SK-N-SH (cell line): ENCODE measurements around the gene CHST13. TPM values are rescaled to one million over a fixed set of nuclear protein-coding genes. Genes with fewer than 3 reads are reported as not detected.

ENCODE experiments used
- CTCF ChIA-PET: fragments of 300-600, 350-600 bp; formaldehyde crosslinking; extraction: SDS; loops from one replicate; lab custom pipeline; 2021; lab: Yijun Ruan, JAX
- POLR2A ChIA-PET: fragments of 350-600 bp; sonication (Branson Sonifier 250); formaldehyde crosslinking; extraction: SDS; loops from one replicate; lab custom pipeline; 2020; ENCODE audit warnings: antibody characterized with exemption, inconsistent platforms; lab: Yijun Ruan, JAX
- DNase-seq: peaks from one replicate; pipeline ENCODE4 v3.0.0; 2012
- H2AFZ ChIP-seq: fragments of 200-600 bp; sonication (generic); 2 replicates; pipeline ENCODE4 v1.8.1; 2016; ENCODE audit warnings: antibody characterized with exemption, mild to moderate bottlenecking, low read depth
- H3F3A ChIP-seq: fragments of 200-600 bp; sonication (generic); replicated peaks from 2 replicates; pipeline ENCODE3; 2016; ENCODE audit warnings: antibody characterized with exemption, mild to moderate bottlenecking; ENCODE audit not compliant: insufficient read depth
- H3K27ac ChIP-seq, 2 experiments: fragments of 200-500 bp in 1 of 2; fragments of 200-600 bp in 1 of 2; sonication (Bioruptor generic) in 1 of 2; sonication (generic), shearing (Covaris generic) in 1 of 2; 2 replicates each; pipeline versions ENCODE4 v1.5.1 to v1.6.1; 2014 to 2016; ENCODE audit warnings: low read depth in 2 of 2, inconsistent platforms in 1 of 2, low read length in 1 of 2, mild to moderate bottlenecking in 1 of 2, mixed read lengths in 1 of 2
- H3K27me3 ChIP-seq: fragments of 200-600 bp; sonication (generic), shearing (Covaris generic); 2 replicates; pipeline ENCODE4 v1.6.1; 2016; ENCODE audit warnings: mixed run types; ENCODE audit not compliant: insufficient read depth
- H3K36me3 ChIP-seq, 2 experiments: fragments of 200-500 bp in 1 of 2; fragments of 200-600 bp in 1 of 2; sonication (Bioruptor generic) in 1 of 2; sonication (generic) in 1 of 2; replicated peaks in 1 of 2; 2 replicates each; pipeline versions ENCODE3 to v1.5.1; 2014 to 2016; ENCODE audit warnings: low read length in 1 of 2, mild to moderate bottlenecking in 1 of 2; ENCODE audit not compliant: insufficient read depth in 2 of 2, control insufficient read depth in 1 of 2
- H3K4me1 ChIP-seq, 2 experiments: fragments of 200-500 bp in 1 of 2; fragments of 200-600 bp in 1 of 2; sonication (Bioruptor generic) in 1 of 2; sonication (generic), shearing (Covaris generic) in 1 of 2; 2 replicates each; pipeline versions ENCODE4 v1.5.1 to v1.6.1; 2014 to 2016; ENCODE audit warnings: low read depth in 1 of 2, low read length in 1 of 2, mixed run types in 1 of 2; ENCODE audit not compliant: insufficient read depth in 2 of 2, control insufficient read depth in 1 of 2
- H3K4me2 ChIP-seq: fragments of 200-600 bp; sonication (generic), shearing (Covaris generic); 2 replicates; pipeline ENCODE4 v1.6.1; 2017; ENCODE audit warnings: mixed run types
- H3K4me3 ChIP-seq, 2 experiments: fragments of 200-500 bp in 1 of 2; fragments of 200-600 bp in 1 of 2; sonication (Bioruptor generic) in 1 of 2; sonication (generic), shearing (Covaris generic) in 1 of 2; 2 replicates each; pipeline versions ENCODE4 v1.5.1 to v1.8.1; 2014 to 2016; ENCODE audit warnings: low read depth in 2 of 2, inconsistent platforms in 1 of 2, low read length in 1 of 2, mild to moderate bottlenecking in 1 of 2, mixed read lengths in 1 of 2, moderate library complexity in 1 of 2
- H3K79me2 ChIP-seq: fragments of 200-600 bp; sonication (generic); 2 replicates; pipeline ENCODE4 v1.8.1; 2017; ENCODE audit warnings: mild to moderate bottlenecking; ENCODE audit not compliant: insufficient read depth
- H3K9ac ChIP-seq: fragments of 200-600 bp; sonication (generic); 2 replicates; pipeline ENCODE4 v1.6.1; 2017; ENCODE audit warnings: mixed run types
- H3K9me2 ChIP-seq: fragments of 200-600 bp; sonication (generic); 2 replicates; pipeline ENCODE4 v1.6.1; 2017; ENCODE audit warnings: mixed run types
- H3K9me3 ChIP-seq: fragments of 200-600 bp; sonication (generic); 2 replicates; pipeline ENCODE4 v1.6.1; 2017; ENCODE audit warnings: mixed run types, mild to moderate bottlenecking, moderate library complexity
- H4K20me1 ChIP-seq: fragments of 200-600 bp; sonication (generic); 2 replicates; pipeline ENCODE4 v1.6.1; 2017; ENCODE audit warnings: mild to moderate bottlenecking, mixed run types; ENCODE audit not compliant: insufficient read depth
- EP300 ChIP-seq, 2 experiments: IDR thresholded peaks; 2 replicates each; pipeline versions ENCODE4 v1.4.0 to v1.6.1; 2012; ENCODE audit warnings: borderline replicate concordance in 1 of 2, low read depth in 1 of 2, low read length in 1 of 2
- EZH2phosphoT487 ChIP-seq: fragments of 200-600 bp; sonication (generic); IDR thresholded peaks from 2 replicates; pipeline ENCODE4 v1.6.1; 2017; ENCODE audit warnings: low read depth, mixed run types, mild to moderate bottlenecking, antibody characterized with exemption, moderate library complexity, borderline replicate concordance
- FOXJ3 ChIP-seq: sonication (generic); formaldehyde crosslinking; IDR thresholded peaks from 2 replicates; pipeline ENCODE4 v1.5.1; 2020; ENCODE audit warnings: mild to moderate bottlenecking, missing genetic modification reagents
- FOXM1 ChIP-seq: IDR thresholded peaks from 2 replicates; pipeline ENCODE4 v1.4.0; 2012; ENCODE audit warnings: low read depth, mild to moderate bottlenecking
- GABPA ChIP-seq: IDR thresholded peaks from 2 replicates; pipeline ENCODE4 v1.4.0; 2012; ENCODE audit warnings: low read depth, mild to moderate bottlenecking
- GATA2 ChIP-seq: sonication (generic); formaldehyde crosslinking; IDR thresholded peaks from 2 replicates; pipeline ENCODE4 v1.5.0; 2020; ENCODE audit warnings: mild to moderate bottlenecking, missing genetic modification reagents
- IRF3 ChIP-seq: fragments of 150-350 bp; IDR thresholded peaks from 2 replicates; pipeline ENCODE4 v1.6.1; 2016; ENCODE audit warnings: mild to moderate bottlenecking, low read depth, low read length
- MEF2A ChIP-seq: IDR thresholded peaks from 2 replicates; pipeline ENCODE4 v1.4.0; 2012; ENCODE audit warnings: low read depth, borderline replicate concordance
- MXI1 ChIP-seq: IDR thresholded peaks from 2 replicates; pipeline ENCODE4 v1.6.1; 2012; ENCODE audit warnings: mild to moderate bottlenecking, low read depth, low read length, improper control_type of control experiment
- NFIC ChIP-seq: IDR thresholded peaks from 2 replicates; pipeline ENCODE4 v1.4.0; 2012; ENCODE audit warnings: borderline replicate concordance
- NRF1 ChIP-seq: IDR thresholded peaks from 2 replicates; pipeline ENCODE4 v1.6.1; 2012; ENCODE audit warnings: low read depth, mild to moderate bottlenecking, low read length
- RCOR1 ChIP-seq: fragments of 150-350 bp; IDR thresholded peaks from 2 replicates; pipeline ENCODE4 v1.6.1; 2017; ENCODE audit warnings: antibody characterized with exemption, low read length
- RXRA ChIP-seq: IDR thresholded peaks from 2 replicates; pipeline ENCODE4 v1.4.0; 2012; ENCODE audit warnings: low read depth, mild to moderate bottlenecking, borderline replicate concordance
- SIN3A ChIP-seq: IDR thresholded peaks from 2 replicates; pipeline ENCODE4 v1.6.1; 2012; ENCODE audit warnings: low read depth, mild to moderate bottlenecking, low read length, moderate library complexity, borderline replicate concordance
- SMC3 ChIP-seq: IDR thresholded peaks from 2 replicates; pipeline ENCODE4 v1.6.1; 2012; ENCODE audit warnings: low read depth, low read length, improper control_type of control experiment
- TAF1 ChIP-seq: IDR thresholded peaks from 2 replicates; pipeline ENCODE4 v1.6.1; 2012; ENCODE audit warnings: low read depth, mild to moderate bottlenecking, low read length, moderate library complexity, borderline replicate concordance
- TCF12 ChIP-seq: IDR thresholded peaks from 2 replicates; pipeline ENCODE4 v1.4.0; 2012
- YY1 ChIP-seq: IDR thresholded peaks from 2 replicates; pipeline ENCODE4 v1.4.0; 2012; ENCODE audit warnings: low read depth, mild to moderate bottlenecking
- WGBS: methylation state at CpG from one replicate; pipeline ENCODE4 v1.1.6; 2017; ENCODE audit warnings: low lambda C conversion rate; 5-methylcytosine and 5-hydroxymethylcytosine counted together
- polyA plus RNA-seq, 3 experiments: library from polyadenylated mRNA; depleted of rRNA; stranded (reverse); fragments of >200 nt; gene quantifications; 2 replicates each; pipeline ENCODE4 v1.2.3, GENCODE V29; 2012
- TF ChIP-seq, protein P1 (sequence below): IDR thresholded peaks from 2 replicates; pipeline ENCODE4 v1.4.0; 2012; ENCODE audit warnings: low read depth, borderline replicate concordance
- TF ChIP-seq, protein P2 (sequence below): IDR thresholded peaks from 2 replicates; pipeline ENCODE4 v1.4.0; 2012; ENCODE audit warnings: low read depth, borderline replicate concordance

Gene CHST13
- polyA plus RNA-seq, 1 of the 3 experiments (the other 2 are of a cell fraction), result 0.41 TPM

DNA sequence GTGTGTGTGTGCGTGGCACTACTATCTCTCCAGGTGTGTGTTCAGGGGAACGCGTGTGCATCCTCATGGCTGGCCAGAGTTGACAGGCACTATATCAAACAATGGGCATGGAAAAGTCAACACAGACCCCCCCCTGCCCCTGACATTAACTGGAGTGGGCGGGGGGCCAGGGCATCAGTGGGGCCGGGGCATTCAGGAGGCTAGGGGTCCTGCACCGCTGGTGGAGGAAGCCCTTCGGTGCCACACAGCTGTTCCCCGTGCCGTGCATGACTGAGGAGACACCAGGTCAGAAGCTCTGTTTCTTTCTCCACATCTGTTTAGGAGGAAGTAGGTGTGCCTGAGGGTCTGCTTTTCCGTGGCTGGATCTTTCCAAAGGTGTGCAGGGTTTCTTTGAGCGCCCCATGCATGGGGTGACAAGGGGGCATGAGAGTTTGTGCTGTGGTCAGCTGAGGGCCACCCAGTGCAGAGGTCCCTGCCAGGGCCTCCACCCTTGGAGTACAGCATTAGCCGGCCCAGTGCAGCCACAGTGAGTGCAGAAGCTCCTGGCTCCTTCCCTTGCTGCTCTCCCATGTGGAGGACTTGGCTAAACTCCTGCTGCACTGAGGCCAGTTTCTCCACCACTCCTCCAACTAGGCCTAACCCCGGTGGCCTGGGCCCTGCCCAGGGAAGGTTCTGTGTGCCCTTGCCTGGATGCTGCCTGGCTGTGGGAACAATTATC, 27.3 kb downstream of the CHST13 start:
- Histone ChIP-seq H2AFZ (no peak overlapping the region), H3K36me3 (no peaks in the 10 kb centered on the region), H4K20me1 (no peaks in the 10 kb centered on the region), H3K9me2 (no peaks in the 10 kb centered on the region), H3K4me3 (no peak overlapping the region), H3F3A (no peaks in the 10 kb centered on the region), H3K27me3 (peaks cover 9% of the 10 kb centered on the region; the same call in 1 of the 2 replicates), H3K4me2 (no peak overlapping the region), H3K9me3 (no peaks in the 10 kb centered on the region), H3K79me2 (no peaks in the 10 kb centered on the region)
- ChIA-PET POLR2A (no interaction called here), CTCF (interaction anchor here (0.6 to 2.1 kb wide), 3 partner anchors 13 to 302 kb away, joined by 3 to 5 read pairs (median 3); no protein-coding TSS in a partner anchor)
- DNase-seq, result peak; percentile 23
- WGBS, result 70% methylated on average over 9 of the region's 13 CpGs
- TF ChIP-seq FOXM1, result no peak
- no peak for TF ChIP-seq FOXJ3 (CRISPR knock-in tag)
- TF ChIP-seq MXI1, result no peak
- TF ChIP-seq RCOR1, result no peak
- no peak for TF ChIP-seq IRF3
- TF ChIP-seq GABPA, result no peak
- TF ChIP-seq MEF2A, result no peak
- no peak for TF ChIP-seq GATA2
- no peak for TF ChIP-seq SIN3A
- TF ChIP-seq, protein P1, sequence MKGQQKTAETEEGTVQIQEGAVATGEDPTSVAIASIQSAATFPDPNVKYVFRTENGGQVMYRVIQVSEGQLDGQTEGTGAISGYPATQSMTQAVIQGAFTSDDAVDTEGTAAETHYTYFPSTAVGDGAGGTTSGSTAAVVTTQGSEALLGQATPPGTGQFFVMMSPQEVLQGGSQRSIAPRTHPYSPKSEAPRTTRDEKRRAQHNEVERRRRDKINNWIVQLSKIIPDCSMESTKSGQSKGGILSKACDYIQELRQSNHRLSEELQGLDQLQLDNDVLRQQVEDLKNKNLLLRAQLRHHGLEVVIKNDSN, result no peak
- TF ChIP-seq, protein P2, sequence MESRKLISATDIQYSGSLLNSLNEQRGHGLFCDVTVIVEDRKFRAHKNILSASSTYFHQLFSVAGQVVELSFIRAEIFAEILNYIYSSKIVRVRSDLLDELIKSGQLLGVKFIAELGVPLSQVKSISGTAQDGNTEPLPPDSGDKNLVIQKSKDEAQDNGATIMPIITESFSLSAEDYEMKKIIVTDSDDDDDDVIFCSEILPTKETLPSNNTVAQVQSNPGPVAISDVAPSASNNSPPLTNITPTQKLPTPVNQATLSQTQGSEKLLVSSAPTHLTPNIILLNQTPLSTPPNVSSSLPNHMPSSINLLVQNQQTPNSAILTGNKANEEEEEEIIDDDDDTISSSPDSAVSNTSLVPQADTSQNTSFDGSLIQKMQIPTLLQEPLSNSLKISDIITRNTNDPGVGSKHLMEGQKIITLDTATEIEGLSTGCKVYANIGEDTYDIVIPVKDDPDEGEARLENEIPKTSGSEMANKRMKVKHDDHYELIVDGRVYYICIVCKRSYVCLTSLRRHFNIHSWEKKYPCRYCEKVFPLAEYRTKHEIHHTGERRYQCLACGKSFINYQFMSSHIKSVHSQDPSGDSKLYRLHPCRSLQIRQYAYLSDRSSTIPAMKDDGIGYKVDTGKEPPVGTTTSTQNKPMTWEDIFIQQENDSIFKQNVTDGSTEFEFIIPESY, result no peak
- no peak for TF ChIP-seq YY1
- no peak for TF ChIP-seq EZH2phosphoT487
- TF ChIP-seq NFIC, result no peak
- no peak for TF ChIP-seq TCF12
- TF ChIP-seq NRF1, result no peak
- no peak for TF ChIP-seq SMC3
- no peak for TF ChIP-seq RXRA
- no peak for TF ChIP-seq EP300 (IDR thresholded peaks at IDR 0.05; ENCODE audit: borderline replicate concordance in 1 of 2, low read depth in 1 of 2, low read length in 1 of 2)
- no peak for TF ChIP-seq TAF1
- TF ChIP-seq, all 33 proteins: peak for 0
- Histone ChIP-seq H3K9ac (no peak overlapping the region), H3K4me1 (no peaks in the 10 kb centered on the region; a peak in 1 of 4 replicates), H3K27ac (no peak overlapping the region)
